Measurements from ENCODE around the gene EGLN3. TPM values are rescaled to one million over a fixed set of nuclear protein-coding genes. Genes with fewer than 3 reads are reported as not detected.

EGLN3 gene
- total and polyA plus RNA-seq, 2 donors = 8.6 to 14.5 TPM

DNA sequence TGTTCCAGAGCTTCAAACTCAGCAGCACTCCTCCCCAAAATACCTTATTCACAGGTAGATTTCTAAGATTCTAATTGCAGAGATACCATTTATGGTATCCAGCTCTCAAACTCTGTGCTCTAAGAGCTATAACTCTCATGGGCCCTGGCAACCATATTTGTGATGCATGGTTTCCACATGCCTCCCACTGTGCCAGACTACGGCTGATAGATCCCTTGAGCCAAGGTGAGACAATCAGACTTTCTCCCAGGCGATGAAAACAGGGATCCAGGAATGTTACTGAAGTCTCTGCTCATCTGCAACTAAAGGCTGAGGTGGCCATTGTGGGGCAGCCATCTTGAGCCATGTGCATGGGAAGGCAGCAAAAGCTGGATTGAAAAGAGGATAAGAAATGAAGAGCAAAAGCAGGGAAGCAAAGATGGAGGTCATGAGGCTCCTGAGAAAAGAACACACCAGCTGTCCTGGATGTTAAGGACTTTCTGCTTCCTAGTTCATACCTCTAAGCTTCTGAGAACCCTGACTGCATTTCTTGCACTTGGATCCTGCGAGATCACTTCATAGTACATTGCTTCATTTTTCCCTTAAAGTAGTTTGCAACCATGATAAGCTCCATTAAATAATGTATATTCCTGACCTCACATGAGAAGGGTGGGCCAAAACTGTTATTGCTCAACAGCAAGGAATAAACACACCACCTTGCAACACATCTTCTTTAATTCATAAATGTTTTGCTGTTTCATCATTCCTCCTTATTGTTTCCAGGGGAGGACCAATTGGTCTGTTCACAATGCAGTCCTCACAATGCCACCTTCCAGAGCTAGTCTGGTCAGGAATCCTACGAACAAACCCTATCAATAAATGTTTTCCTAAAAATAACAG, 5.4 kb downstream of the EGLN3 start:
- H3K27me3 ChIP-seq (ENCODE audit: control insufficient read depth in 2 of 2, insufficient read depth in 1 of 2, low read length in 1 of 2) = peaks cover 0 to 9% of the 10 kb centered on the region in 2 donors
- H3K27ac ChIP-seq (ENCODE audit: low read depth in 1 of 2, low read length in 1 of 2) = no peak overlapping the region
- H3K9me3 ChIP-seq (ENCODE audit: control insufficient read depth in 2 of 2, insufficient read depth in 1 of 2, low read length in 1 of 2) = no peaks in the 10 kb centered on the region
- no peak overlapping the region for H3K4me3 ChIP-seq (ENCODE audit: low read length in 2 of 2)
- WGBS = 99% methylated on average over 4 of the region's 4 CpGs
- H3K36me3 ChIP-seq (ENCODE audit: control insufficient read depth in 2 of 2, insufficient read depth in 2 of 2, low read length in 1 of 2) = no peaks in the 10 kb centered on the region
- no peak for DNase-seq (ENCODE audit: low read depth in 6 of 9, low spot score in 9 of 9)
- H3K4me1 ChIP-seq (ENCODE audit: control insufficient read depth in 2 of 2, insufficient read depth in 2 of 2, low read length in 2 of 2) = peaks cover 16 to 31% of the 10 kb centered on the region in 2 donors

DNA sequence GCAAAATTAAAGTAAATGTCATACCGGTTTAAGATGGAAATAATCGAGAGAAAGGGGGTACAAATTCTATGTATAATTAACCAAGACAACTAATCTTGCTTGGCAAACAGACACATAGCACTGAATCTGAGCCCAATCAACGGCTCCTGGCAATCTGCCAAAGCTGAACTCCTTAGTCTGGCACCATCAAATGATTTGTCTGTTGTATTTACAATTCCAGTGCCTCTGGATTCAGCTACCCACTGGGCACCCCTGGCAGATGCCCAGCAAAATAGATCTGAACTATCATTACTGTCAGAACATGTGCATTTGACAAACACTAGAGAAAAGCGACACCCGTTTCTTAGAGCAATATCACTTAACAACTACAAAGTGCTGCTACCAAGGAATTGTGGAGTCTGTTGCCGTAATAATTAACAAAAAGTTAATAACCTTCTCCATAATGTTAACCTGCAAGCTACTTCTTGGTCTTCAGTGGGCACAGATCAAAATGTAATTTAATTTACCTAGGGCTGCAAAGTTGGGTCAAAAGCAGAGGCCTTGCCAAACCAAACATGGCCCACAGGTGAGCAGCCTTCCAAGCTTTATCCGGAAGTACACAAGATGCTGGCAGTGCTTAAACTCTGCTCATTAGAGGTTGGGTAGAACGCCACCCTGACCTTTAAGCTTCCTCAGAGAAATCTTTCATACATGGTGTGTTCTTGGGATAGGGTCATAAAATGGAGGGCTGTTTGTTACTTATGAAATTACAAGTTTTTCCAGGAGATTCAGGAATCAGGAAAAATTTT, 7.6 kb downstream of the EGLN3 start:
- no peak for DNase-seq (ENCODE audit: low read depth in 6 of 9, low spot score in 9 of 9)
- peaks cover 2 to 17% of the 10 kb centered on the region in 2 donors for H3K4me1 ChIP-seq (ENCODE audit: control insufficient read depth in 2 of 2, insufficient read depth in 2 of 2, low read length in 2 of 2)
- 89% methylated on average over 8 of the region's 8 CpGs for WGBS
- H3K27ac ChIP-seq (ENCODE audit: low read depth in 1 of 2, low read length in 1 of 2) = no peak overlapping the region
- no peaks in the 10 kb centered on the region for H3K27me3 ChIP-seq (ENCODE audit: control insufficient read depth in 2 of 2, insufficient read depth in 1 of 2, low read length in 1 of 2)
- H3K36me3 ChIP-seq (ENCODE audit: control insufficient read depth in 2 of 2, insufficient read depth in 2 of 2, low read length in 1 of 2) = no peaks in the 10 kb centered on the region
- H3K9me3 ChIP-seq (ENCODE audit: control insufficient read depth in 2 of 2, insufficient read depth in 1 of 2, low read length in 1 of 2) = no peaks in the 10 kb centered on the region
- H3K4me3 ChIP-seq (ENCODE audit: low read length in 2 of 2) = no peak overlapping the region

DNA sequence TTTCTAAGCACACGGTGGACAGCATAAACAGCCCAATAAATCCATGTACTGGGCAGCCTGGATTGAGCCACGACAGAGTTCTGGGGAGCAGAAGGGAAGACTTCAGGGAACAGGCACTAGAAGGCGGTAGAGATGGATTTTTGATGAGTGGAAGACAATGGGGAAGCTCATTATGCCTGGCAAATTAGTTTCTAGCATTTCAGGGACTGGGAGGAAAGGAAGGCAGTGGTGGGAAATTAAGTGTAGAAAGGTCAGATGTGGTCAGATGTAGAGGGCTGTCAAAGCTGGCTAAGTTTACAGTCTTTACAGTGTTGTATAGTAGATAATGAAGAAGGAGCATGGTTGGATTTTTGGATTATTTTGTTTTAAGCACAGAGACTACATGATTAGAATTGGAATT, 9.2 kb downstream of the EGLN3 start:
- Histone ChIP-seq H3K9me3 (ENCODE audit: control insufficient read depth in 2 of 2, insufficient read depth in 1 of 2, low read length in 1 of 2) (no peaks in the 10 kb centered on the region), H3K36me3 (ENCODE audit: control insufficient read depth in 2 of 2, insufficient read depth in 2 of 2, low read length in 1 of 2) (no peaks in the 10 kb centered on the region), H3K4me1 (ENCODE audit: control insufficient read depth in 2 of 2, insufficient read depth in 2 of 2, low read length in 2 of 2) (peaks cover 0 to 8% of the 10 kb centered on the region in 2 donors), H3K27ac (ENCODE audit: low read depth in 1 of 2, low read length in 1 of 2) (no peak overlapping the region), H3K4me3 (ENCODE audit: low read length in 2 of 2) (no peak overlapping the region), H3K27me3 (ENCODE audit: control insufficient read depth in 2 of 2, insufficient read depth in 1 of 2, low read length in 1 of 2) (no peaks in the 10 kb centered on the region)
- 94% methylated on average over 3 of the region's 3 CpGs for WGBS
- DNase-seq (ENCODE audit: low read depth in 6 of 9, low spot score in 9 of 9) = no peak

GRCh38 chr14:33940561-33941011, 10.3 kb downstream of the EGLN3 start:
- no peak overlapping the region for H3K27ac ChIP-seq (ENCODE audit: low read depth in 1 of 2, low read length in 1 of 2)
- no peaks in the 10 kb centered on the region for H3K9me3 ChIP-seq (ENCODE audit: control insufficient read depth in 2 of 2, insufficient read depth in 1 of 2, low read length in 1 of 2)
- H3K4me3 ChIP-seq (ENCODE audit: low read length in 2 of 2) = no peak overlapping the region
- DNase-seq (ENCODE audit: low read depth in 6 of 9, low spot score in 9 of 9) = no peak
- 71% methylated on average over 5 of the region's 5 CpGs for WGBS
- no peaks in the 10 kb centered on the region for H3K27me3 ChIP-seq (ENCODE audit: control insufficient read depth in 2 of 2, insufficient read depth in 1 of 2, low read length in 1 of 2)
- no peaks in the 10 kb centered on the region for H3K4me1 ChIP-seq (ENCODE audit: control insufficient read depth in 2 of 2, insufficient read depth in 2 of 2, low read length in 2 of 2)
- no peaks in the 10 kb centered on the region for H3K36me3 ChIP-seq (ENCODE audit: control insufficient read depth in 2 of 2, insufficient read depth in 2 of 2, low read length in 1 of 2)

- DNase-seq (ENCODE audit: low read depth in 6 of 9, low spot score in 9 of 9) = no peak
- no peaks in the 10 kb centered on the region for H3K27me3 ChIP-seq (ENCODE audit: control insufficient read depth in 2 of 2, insufficient read depth in 1 of 2, low read length in 1 of 2)
- no peak overlapping the region for H3K27ac ChIP-seq (ENCODE audit: low read depth in 1 of 2, low read length in 1 of 2)
- no peaks in the 10 kb centered on the region for H3K36me3 ChIP-seq (ENCODE audit: control insufficient read depth in 2 of 2, insufficient read depth in 2 of 2, low read length in 1 of 2)
- peaks cover 0 to 3% of the 10 kb centered on the region in 2 donors for H3K4me1 ChIP-seq (ENCODE audit: control insufficient read depth in 2 of 2, insufficient read depth in 2 of 2, low read length in 2 of 2)
- WGBS = 71% methylated on average over 20 of the region's 20 CpGs
- H3K4me3 ChIP-seq (ENCODE audit: low read length in 2 of 2) = no peak overlapping the region
- no peaks in the 10 kb centered on the region for H3K9me3 ChIP-seq (ENCODE audit: control insufficient read depth in 2 of 2, insufficient read depth in 1 of 2, low read length in 1 of 2)
Observed at GRCh38 chr14:33938131-33938949, 12.5 kb downstream of the EGLN3 start.

- Histone ChIP-seq H3K27ac (ENCODE audit: low read depth in 1 of 2, low read length in 1 of 2) (no peak overlapping the region), H3K4me3 (ENCODE audit: low read length in 2 of 2) (no peak overlapping the region), H3K27me3 (ENCODE audit: control insufficient read depth in 2 of 2, insufficient read depth in 1 of 2, low read length in 1 of 2) (no peaks in the 10 kb centered on the region), H3K36me3 (ENCODE audit: control insufficient read depth in 2 of 2, insufficient read depth in 2 of 2, low read length in 1 of 2) (no peaks in the 10 kb centered on the region), H3K4me1 (ENCODE audit: control insufficient read depth in 2 of 2, insufficient read depth in 2 of 2, low read length in 2 of 2) (peaks cover 2 to 3% of the 10 kb centered on the region in 2 donors), H3K9me3 (ENCODE audit: control insufficient read depth in 2 of 2, insufficient read depth in 1 of 2, low read length in 1 of 2) (no peaks in the 10 kb centered on the region)
- DNase-seq (ENCODE audit: low read depth in 6 of 9, low spot score in 9 of 9) = no peak
- WGBS = 89% methylated on average over 2 of the region's 2 CpGs
Observed at GRCh38 chr14:33936391-33936790, 14.5 kb downstream of the EGLN3 start.

DNA sequence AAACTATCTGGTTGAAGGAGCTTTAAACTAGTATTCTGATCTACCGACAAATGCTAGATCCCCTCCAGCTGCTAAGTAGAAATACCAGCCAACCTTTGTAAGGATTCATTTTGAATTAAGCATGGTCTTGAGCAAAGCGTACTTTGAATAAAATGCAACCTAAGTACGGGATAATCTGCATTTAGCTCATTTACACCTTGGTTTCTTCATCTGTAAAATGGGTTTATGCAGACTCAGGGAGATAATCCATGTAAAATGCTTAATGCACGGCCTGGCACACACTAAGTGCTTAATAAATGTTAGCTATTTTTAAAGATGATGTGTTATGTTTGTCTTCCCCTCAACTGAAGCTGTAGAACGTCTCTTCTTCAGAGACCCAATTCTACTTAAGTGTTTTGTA, 15.9 kb downstream of the EGLN3 start:
- Histone ChIP-seq H3K4me1 (ENCODE audit: control insufficient read depth in 2 of 2, insufficient read depth in 2 of 2, low read length in 2 of 2) (peaks cover 2 to 3% of the 10 kb centered on the region in 2 donors), H3K27ac (ENCODE audit: low read depth in 1 of 2, low read length in 1 of 2) (no peak overlapping the region), H3K27me3 (ENCODE audit: control insufficient read depth in 2 of 2, insufficient read depth in 1 of 2, low read length in 1 of 2) (no peaks in the 10 kb centered on the region), H3K4me3 (ENCODE audit: low read length in 2 of 2) (no peak overlapping the region), H3K9me3 (ENCODE audit: control insufficient read depth in 2 of 2, insufficient read depth in 1 of 2, low read length in 1 of 2) (no peaks in the 10 kb centered on the region), H3K36me3 (ENCODE audit: control insufficient read depth in 2 of 2, insufficient read depth in 2 of 2, low read length in 1 of 2) (no peaks in the 10 kb centered on the region)
- DNase-seq (ENCODE audit: low read depth in 6 of 9, low spot score in 9 of 9) = no peak
- WGBS = 96% methylated on average over 5 of the region's 5 CpGs

GRCh38 chr14:33934043-33934750, 16.7 kb downstream of the EGLN3 start:
- no peaks in the 10 kb centered on the region for H3K36me3 ChIP-seq (ENCODE audit: control insufficient read depth in 2 of 2, insufficient read depth in 2 of 2, low read length in 1 of 2)
- no peak for DNase-seq (ENCODE audit: low read depth in 6 of 9, low spot score in 9 of 9)
- 89% methylated on average over 7 of the region's 7 CpGs for WGBS
- H3K4me1 ChIP-seq (ENCODE audit: control insufficient read depth in 2 of 2, insufficient read depth in 2 of 2, low read length in 2 of 2) = peaks cover 2 to 3% of the 10 kb centered on the region in 2 donors
- no peak overlapping the region for H3K4me3 ChIP-seq (ENCODE audit: low read length in 2 of 2)
- no peaks in the 10 kb centered on the region for H3K27me3 ChIP-seq (ENCODE audit: control insufficient read depth in 2 of 2, insufficient read depth in 1 of 2, low read length in 1 of 2)
- H3K9me3 ChIP-seq (ENCODE audit: control insufficient read depth in 2 of 2, insufficient read depth in 1 of 2, low read length in 1 of 2) = no peaks in the 10 kb centered on the region
- H3K27ac ChIP-seq (ENCODE audit: low read depth in 1 of 2, low read length in 1 of 2) = no peak overlapping the region

Measured in thymus (tissue), 11 donors.